GM23338 (cell line): ENCODE results near the gene EHD2. TPM values are rescaled to one million over a fixed set of nuclear protein-coding genes. Genes with fewer than 3 reads are reported as not detected.

ENCODE experiments used
- ATAC-seq: fragments of 200-7000 bp; cut with Tn5 transposase; 3 replicates; pipeline ENCODE4 v1.9.1; 2020
- DNase-seq: peaks from one replicate; pipeline ENCODE4 v3.0.0-alpha.2; 2015; ENCODE audit warnings: low spot score
- H2AFZ ChIP-seq: fragments of 200-600 bp; sonication (generic); 2 replicates; pipeline ENCODE4 v1.8.0; 2016; ENCODE audit warnings: antibody characterized with exemption, mild to moderate bottlenecking, moderate library complexity
- H3F3A ChIP-seq: fragments of 200-600 bp; sonication (generic); replicated peaks from 2 replicates; pipeline ENCODE4 v1.8.0; 2017; ENCODE audit warnings: antibody characterized with exemption, mixed run types, low read depth
- H3K27ac ChIP-seq: fragments of 200-600 bp; sonication (generic); 2 replicates; pipeline ENCODE4 v1.6.1; 2016; ENCODE audit warnings: low read depth
- H3K27me3 ChIP-seq: fragments of 200-600 bp; sonication (generic); 2 replicates; pipeline ENCODE4 v1.8.0; 2016; ENCODE audit warnings: mild to moderate bottlenecking, mixed run types, moderate library complexity; ENCODE audit not compliant: insufficient read depth
- H3K36me3 ChIP-seq: fragments of 200-600 bp; sonication (generic); 2 replicates; pipeline ENCODE4 v1.8.0; 2016; ENCODE audit warnings: mild to moderate bottlenecking; ENCODE audit not compliant: insufficient read depth
- H3K4me1 ChIP-seq: fragments of 200-600 bp; sonication (generic); 2 replicates; pipeline ENCODE4 v1.8.0; 2016; ENCODE audit warnings: mild to moderate bottlenecking, moderate library complexity; ENCODE audit not compliant: insufficient read depth
- H3K4me2 ChIP-seq: fragments of 200-600 bp; sonication (generic); 2 replicates; pipeline ENCODE4 v1.7.1; 2017; ENCODE audit warnings: mixed run types
- H3K4me3 ChIP-seq: fragments of 200-600 bp; sonication (generic); 2 replicates; pipeline ENCODE4 v1.6.1; 2016; ENCODE audit warnings: mixed run types
- H3K79me2 ChIP-seq: fragments of 200-600 bp; sonication (generic); replicated peaks from 2 replicates; pipeline ENCODE4 v1.8.0; 2017; ENCODE audit warnings: mild to moderate bottlenecking; ENCODE audit not compliant: insufficient read depth
- H3K9me2 ChIP-seq: fragments of 200-600 bp; sonication (generic); 2 replicates; pipeline ENCODE4 v1.8.0; 2017; ENCODE audit not compliant: insufficient read depth
- H4K20me1 ChIP-seq: fragments of 200-600 bp; sonication (generic); replicated peaks from 2 replicates; pipeline ENCODE4 v1.8.0; 2017; ENCODE audit warnings: mild to moderate bottlenecking; ENCODE audit not compliant: insufficient read depth
- H3K27ac Mint-ChIP-seq: 2 replicates; pipeline ENCODE4 v1.8.0; 2020; ENCODE audit warnings: inconsistent platforms, mild to moderate bottlenecking, moderate library complexity, mixed read lengths
- H3K27me3 Mint-ChIP-seq: 3 replicates; pipeline ENCODE4 v1.8.0; 2022; ENCODE audit warnings: low read depth, mild to moderate bottlenecking, moderate library complexity, mixed read lengths, inconsistent platforms; ENCODE audit not compliant: insufficient read depth, poor library complexity
- H3K36me3 Mint-ChIP-seq: 3 replicates; pipeline ENCODE4 v1.8.0; 2021; ENCODE audit warnings: low read depth, mild to moderate bottlenecking, inconsistent platforms, moderate library complexity, mixed read lengths
- H3K4me1 Mint-ChIP-seq: 3 replicates; pipeline ENCODE4 v1.8.0; 2020; ENCODE audit warnings: mild to moderate bottlenecking, inconsistent platforms, mixed read lengths
- H3K4me3 Mint-ChIP-seq: 3 replicates; pipeline ENCODE4 v1.8.0; 2021; ENCODE audit warnings: moderate library complexity, mild to moderate bottlenecking, inconsistent platforms, mixed read lengths
- H3K9me3 Mint-ChIP-seq: 3 replicates; pipeline ENCODE4 v1.8.0; 2020; ENCODE audit warnings: moderate library complexity, mild to moderate bottlenecking, inconsistent platforms, mixed read lengths
- CTCF ChIP-seq, 2 experiments: fragments of 200-600 bp in 1 of 2; sonication (generic) in 1 of 2; conservative IDR thresholded peaks; 2 replicates each; pipeline versions ENCODE4 v1.5.1 to v1.6.1; 2016 to 2017; ENCODE audit warnings: antibody characterized with exemption in 2 of 2, low read depth in 2 of 2, mild to moderate bottlenecking in 2 of 2, moderate library complexity in 1 of 2
- ETS1 ChIP-seq: IDR thresholded peaks from 2 replicates; pipeline ENCODE4 v1.6.1; 2016; ENCODE audit warnings: antibody characterized with exemption
- EZH2phosphoT487 ChIP-seq: fragments of 200-600 bp; sonication (generic); IDR thresholded peaks from one replicate; pipeline ENCODE4 v1.8.1; 2018; ENCODE audit warnings: antibody characterized with exemption; ENCODE audit not compliant: unreplicated experiment
- JUNB ChIP-seq: IDR thresholded peaks from one replicate; pipeline ENCODE4 v1.6.1; 2016; ENCODE audit warnings: antibody characterized with exemption; ENCODE audit not compliant: unreplicated experiment
- NANOG ChIP-seq: IDR thresholded peaks from 2 replicates; pipeline ENCODE4 v1.6.1; 2016; ENCODE audit warnings: antibody characterized with exemption, borderline replicate concordance
- REST ChIP-seq: IDR thresholded peaks from one replicate; pipeline ENCODE4 v1.6.1; 2018; ENCODE audit warnings: antibody characterized with exemption; ENCODE audit not compliant: unreplicated experiment
- STAT1 ChIP-seq: IDR thresholded peaks from one replicate; pipeline ENCODE4 v1.6.1; 2016; ENCODE audit warnings: antibody characterized with exemption; ENCODE audit not compliant: unreplicated experiment
- ZNF462 ChIP-seq: fragments of 250-450 bp; sonication (Bioruptor Pico); IDR thresholded peaks from 2 replicates; pipeline ENCODE4 v1.5.0; 2020; ENCODE audit warnings: mild to moderate bottlenecking, moderate library complexity
- polyA plus RNA-seq: library from polyadenylated mRNA; unstranded; fragments of >200 nt; fragmentation: Nextera tagmentation; extraction: Ambion mirVana; gene quantifications from 2 replicates; pipeline ENCODE4 v1.2.1, GENCODE V29; 2016
- total RNA-seq: library from RNA; depleted of rRNA; stranded (reverse); fragments of >200 nt; shearing (Covaris generic); gene quantifications from 2 replicates; pipeline ENCODE4 v1.2.3, GENCODE V29; 2014

EHD2 gene
- total and polyA plus RNA-seq, 2 experiments from 2014 or later: 6.6 to 10.8 TPM

GRCh38 chr19:47725759-47726401 lies 12.7 kb downstream of the EHD2 start:
- H3K27ac Mint-ChIP-seq: no peak overlapping the region
- Histone ChIP-seq H3K27ac (no peak overlapping the region), H3K36me3 (no peaks in the 10 kb centered on the region), H3K4me2 (no peak overlapping the region), H3K27me3 (no peaks in the 10 kb centered on the region), H3K4me3 (no peak overlapping the region), H3K9me2 (peaks cover 2% of the 10 kb centered on the region; the same call in 1 of the 2 replicates), H4K20me1 (no peaks in the 10 kb centered on the region), H3F3A (peaks cover 8% of the 10 kb centered on the region; the same call in 1 of the 2 replicates), H3K4me1 (peaks cover 6% of the 10 kb centered on the region; the same call in 1 of the 2 replicates), H3K79me2 (no peaks in the 10 kb centered on the region), H2AFZ (no peak overlapping the region)
- H3K36me3 Mint-ChIP-seq: peaks cover 5% of the 10 kb centered on the region; the same call in 2 of the 3 replicates
- TF ChIP-seq EZH2phosphoT487: no peak
- TF ChIP-seq ETS1: no peak
- no peak for TF ChIP-seq ZNF462 (CRISPR knock-in tag)
- TF ChIP-seq CTCF (conservative IDR thresholded peaks at IDR 0.05; ENCODE audit: low read depth in 2 of 2): no peak
- no peak for TF ChIP-seq JUNB
- no peak for TF ChIP-seq NANOG
- TF ChIP-seq STAT1: no peak
- no peak for TF ChIP-seq REST
- no peak overlapping the region for H3K4me3 Mint-ChIP-seq
- peaks cover 11% of the 10 kb centered on the region for H3K27me3 Mint-ChIP-seq
- ATAC-seq: no peak
- H3K4me1 Mint-ChIP-seq: peaks cover 11% of the 10 kb centered on the region
- no peaks in the 10 kb centered on the region for H3K9me3 Mint-ChIP-seq
- DNase-seq: peak; percentile 54
